Measurements from ENCODE around the gene ANKRD28. TPM values are rescaled to one million over a fixed set of nuclear protein-coding genes. Genes with fewer than 3 reads are reported as not detected.

The ANKRD28 gene
- total and polyA plus RNA-seq, 5 donors = 3.8 to 14.3 (median 9.5) TPM

DNA sequence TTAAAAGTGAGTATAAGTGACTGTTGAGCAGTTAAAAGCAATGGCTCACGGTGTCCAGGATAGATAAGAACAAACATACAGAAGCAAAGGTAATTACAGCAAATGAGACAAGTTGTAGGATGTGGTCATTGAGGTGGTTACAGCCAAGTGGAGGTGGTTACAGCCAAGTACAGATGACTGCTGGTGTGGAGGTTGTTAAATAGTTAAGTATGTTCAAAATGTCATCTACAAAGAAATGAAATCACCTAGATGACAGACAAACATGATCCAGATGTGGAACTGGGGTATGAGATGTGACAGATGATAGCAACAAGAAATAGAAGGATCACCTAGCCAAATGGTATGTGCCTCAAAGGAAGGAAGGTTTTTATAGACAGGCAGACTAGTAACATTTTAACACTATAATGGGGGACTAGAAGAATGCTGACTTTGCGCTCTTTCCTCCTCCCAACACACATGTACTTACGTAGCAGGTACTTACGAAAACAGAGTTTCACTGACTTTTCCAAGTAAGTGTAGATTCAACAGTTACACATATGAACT is 6.8 kb upstream of the ANKRD28 start:
- H3K27me3 ChIP-seq (ENCODE audit: control insufficient read depth, insufficient read depth) = no peaks in the 10 kb centered on the region
- intact Hi-C loops (cut with DNase I) = no loop called here
- no peaks in the 10 kb centered on the region for H3K4me1 ChIP-seq (ENCODE audit: control insufficient read depth, insufficient read depth, low read length)
- DNase-seq (no peak), ATAC-seq (no peak)
- H3K4me3 ChIP-seq (ENCODE audit: low read length) = no peak overlapping the region
- 92% methylated on average over 4 of the region's 4 CpGs for WGBS
- H3K9me3 ChIP-seq (ENCODE audit: control insufficient read depth, low read length) = no peaks in the 10 kb centered on the region
- no peak overlapping the region for H3K27ac ChIP-seq (ENCODE audit: low read length)

DNA sequence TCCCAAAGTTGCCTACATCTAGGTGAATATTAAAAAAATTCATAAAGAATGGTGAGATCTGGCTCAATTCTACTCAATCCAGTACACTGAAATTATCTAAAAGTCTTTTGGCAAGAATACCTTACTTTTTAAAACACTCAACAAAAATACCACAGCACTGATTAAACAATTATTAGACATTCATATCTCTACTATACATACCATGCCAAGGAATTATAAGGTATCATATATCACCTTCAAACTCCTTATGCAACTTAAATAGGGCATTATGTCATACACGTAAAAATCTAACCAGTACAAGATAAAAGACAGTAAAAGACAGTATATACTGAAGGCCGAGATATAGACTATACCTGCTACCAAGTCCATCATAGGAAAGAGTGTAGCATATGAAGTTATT is 6.1 kb upstream of the ANKRD28 start:
- no peaks in the 10 kb centered on the region for H3K27me3 ChIP-seq (ENCODE audit: control insufficient read depth, insufficient read depth)
- no peaks in the 10 kb centered on the region for H3K4me1 ChIP-seq (ENCODE audit: control insufficient read depth, insufficient read depth, low read length)
- 83% methylated on average over 2 of the region's 2 CpGs for WGBS
- H3K4me3 ChIP-seq (ENCODE audit: low read length) = no peak overlapping the region
- H3K9me3 ChIP-seq (ENCODE audit: control insufficient read depth, low read length) = no peaks in the 10 kb centered on the region
- H3K27ac ChIP-seq (ENCODE audit: low read length) = no peak overlapping the region
- no peak for ATAC-seq
- no peak for DNase-seq
- intact Hi-C loops (cut with DNase I) = no loop called here

DNA sequence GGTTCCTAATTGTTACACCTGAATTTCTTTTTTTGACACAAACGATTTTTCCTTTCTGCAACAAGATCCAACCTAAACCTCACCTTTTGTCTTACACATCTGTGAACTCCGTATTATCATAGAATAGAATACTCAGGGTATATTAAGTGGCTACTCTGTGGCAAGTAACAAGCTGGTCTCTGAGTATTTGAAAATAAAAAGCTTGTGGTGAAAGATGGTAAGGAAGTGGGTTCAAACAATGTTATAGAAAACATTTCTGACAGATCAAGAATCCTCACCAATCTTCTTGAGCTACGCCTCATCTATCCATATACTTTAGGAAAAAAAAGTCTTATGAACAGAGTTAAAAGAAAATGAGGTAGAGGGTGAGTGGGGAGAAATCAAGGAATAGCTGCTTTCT is 3.5 kb upstream of the ANKRD28 start:
- no peaks in the 10 kb centered on the region for H3K4me1 ChIP-seq (ENCODE audit: control insufficient read depth, insufficient read depth, low read length)
- H3K9me3 ChIP-seq (ENCODE audit: control insufficient read depth, low read length) = no peaks in the 10 kb centered on the region
- H3K27ac ChIP-seq (ENCODE audit: low read length) = no peak overlapping the region
- DNase-seq (no peak), ATAC-seq (no peak)
- H3K27me3 ChIP-seq (ENCODE audit: control insufficient read depth, insufficient read depth) = no peaks in the 10 kb centered on the region
- no peak overlapping the region for H3K4me3 ChIP-seq (ENCODE audit: low read length)
- intact Hi-C loops (cut with DNase I) = no loop called here
- WGBS = 82% methylated on average over 3 of the region's 3 CpGs

DNA sequence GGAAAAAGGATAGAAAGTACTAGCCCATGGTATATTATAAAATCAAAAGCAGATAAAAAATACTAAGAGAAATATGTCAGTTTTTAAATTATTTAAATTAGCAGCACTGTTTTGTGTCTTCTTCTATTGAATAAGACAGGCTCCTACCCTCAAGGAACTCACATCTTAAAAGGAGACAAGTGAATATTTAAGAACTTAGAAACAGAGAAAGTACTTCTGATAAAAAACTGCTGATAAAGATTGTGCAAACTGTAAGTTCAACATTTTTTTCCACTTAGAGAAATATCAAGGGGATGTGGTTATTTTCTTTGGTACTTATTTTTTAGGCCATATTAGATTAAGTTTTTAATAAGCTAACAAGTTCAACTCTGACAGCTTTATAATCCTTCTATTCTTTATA is 3.0 kb upstream of the ANKRD28 start:
- Histone ChIP-seq H3K27ac (ENCODE audit: low read length) (no peak overlapping the region), H3K9me3 (ENCODE audit: control insufficient read depth, low read length) (no peaks in the 10 kb centered on the region), H3K27me3 (ENCODE audit: control insufficient read depth, insufficient read depth) (no peaks in the 10 kb centered on the region), H3K4me1 (ENCODE audit: control insufficient read depth, insufficient read depth, low read length) (no peaks in the 10 kb centered on the region), H3K4me3 (ENCODE audit: low read length) (no peak overlapping the region)
- DNase-seq = no peak
- intact Hi-C loops (cut with DNase I) = no loop called here
- ATAC-seq = no peak

DNA sequence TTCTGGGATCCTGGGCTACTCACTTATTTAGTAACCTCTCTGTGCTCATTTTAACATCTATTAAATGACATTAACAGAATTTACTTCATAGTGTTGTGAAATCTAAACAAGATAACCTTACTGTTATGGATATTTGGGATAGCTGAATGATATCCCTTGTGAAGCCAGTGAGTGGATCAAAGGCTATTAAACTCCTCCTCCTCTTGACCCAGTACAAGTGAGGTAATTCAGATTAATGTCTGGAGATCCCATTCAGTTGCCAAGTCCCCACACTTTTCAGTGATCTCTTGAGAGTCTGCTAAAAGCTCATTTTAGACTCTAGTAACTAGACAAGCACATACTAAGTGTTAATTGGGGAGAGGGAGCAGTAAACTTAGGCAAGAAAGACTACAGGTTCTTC is 2.5 kb upstream of the ANKRD28 start:
- DNase-seq (no peak), ATAC-seq (peak; percentile 38 to 47)
- no peaks in the 10 kb centered on the region for H3K4me1 ChIP-seq (ENCODE audit: control insufficient read depth, insufficient read depth, low read length)
- no peaks in the 10 kb centered on the region for H3K27me3 ChIP-seq (ENCODE audit: control insufficient read depth, insufficient read depth)
- no peak overlapping the region for H3K27ac ChIP-seq (ENCODE audit: low read length)
- H3K4me3 ChIP-seq (ENCODE audit: low read length) = no peak overlapping the region
- intact Hi-C loops (cut with DNase I) = no loop called here
- no peaks in the 10 kb centered on the region for H3K9me3 ChIP-seq (ENCODE audit: control insufficient read depth, low read length)

DNA sequence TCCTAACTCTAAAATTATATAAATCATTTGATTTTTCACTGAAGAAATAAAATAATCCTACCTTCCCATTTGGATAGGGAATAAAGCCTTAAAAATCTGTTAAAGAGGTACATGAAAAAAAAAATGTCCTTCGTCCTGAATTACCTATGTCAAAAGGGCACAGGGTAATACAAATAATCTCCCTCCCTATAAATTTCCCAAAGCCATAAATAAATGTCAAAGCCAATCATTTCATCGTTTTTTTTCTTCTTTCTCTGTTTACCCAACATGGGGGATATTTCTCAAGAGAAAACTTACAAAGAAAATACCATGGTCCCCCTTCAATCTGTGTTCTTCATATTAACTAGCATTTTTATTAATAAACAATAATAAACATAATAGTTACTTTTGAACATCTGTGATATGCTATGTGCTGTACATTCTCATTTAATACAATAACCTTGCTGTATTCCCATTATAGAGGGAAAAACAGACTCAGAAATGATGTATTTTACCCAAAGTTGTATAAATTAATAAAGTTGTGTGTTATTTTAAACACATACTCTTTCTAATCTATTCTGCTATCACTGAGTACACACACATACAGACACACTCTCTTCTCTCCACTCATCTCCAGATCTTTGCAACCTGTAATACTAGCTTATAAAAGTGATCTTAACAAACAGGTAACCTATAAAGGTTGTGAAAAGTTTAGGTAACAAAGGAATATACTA is 910 bp upstream of the ANKRD28 start:
- Histone ChIP-seq H3K27me3 (ENCODE audit: control insufficient read depth, insufficient read depth) (no peaks in the 10 kb centered on the region), H3K27ac (ENCODE audit: low read length) (no peak overlapping the region), H3K4me3 (ENCODE audit: low read length) (no peak overlapping the region), H3K4me1 (ENCODE audit: control insufficient read depth, insufficient read depth, low read length) (no peaks in the 10 kb centered on the region), H3K9me3 (ENCODE audit: control insufficient read depth, low read length) (no peaks in the 10 kb centered on the region)
- intact Hi-C loops (cut with DNase I) = no loop called here
- no peak for ATAC-seq
- 75% methylated on average over 2 of the region's 2 CpGs for WGBS
- DNase-seq = no peak

DNA sequence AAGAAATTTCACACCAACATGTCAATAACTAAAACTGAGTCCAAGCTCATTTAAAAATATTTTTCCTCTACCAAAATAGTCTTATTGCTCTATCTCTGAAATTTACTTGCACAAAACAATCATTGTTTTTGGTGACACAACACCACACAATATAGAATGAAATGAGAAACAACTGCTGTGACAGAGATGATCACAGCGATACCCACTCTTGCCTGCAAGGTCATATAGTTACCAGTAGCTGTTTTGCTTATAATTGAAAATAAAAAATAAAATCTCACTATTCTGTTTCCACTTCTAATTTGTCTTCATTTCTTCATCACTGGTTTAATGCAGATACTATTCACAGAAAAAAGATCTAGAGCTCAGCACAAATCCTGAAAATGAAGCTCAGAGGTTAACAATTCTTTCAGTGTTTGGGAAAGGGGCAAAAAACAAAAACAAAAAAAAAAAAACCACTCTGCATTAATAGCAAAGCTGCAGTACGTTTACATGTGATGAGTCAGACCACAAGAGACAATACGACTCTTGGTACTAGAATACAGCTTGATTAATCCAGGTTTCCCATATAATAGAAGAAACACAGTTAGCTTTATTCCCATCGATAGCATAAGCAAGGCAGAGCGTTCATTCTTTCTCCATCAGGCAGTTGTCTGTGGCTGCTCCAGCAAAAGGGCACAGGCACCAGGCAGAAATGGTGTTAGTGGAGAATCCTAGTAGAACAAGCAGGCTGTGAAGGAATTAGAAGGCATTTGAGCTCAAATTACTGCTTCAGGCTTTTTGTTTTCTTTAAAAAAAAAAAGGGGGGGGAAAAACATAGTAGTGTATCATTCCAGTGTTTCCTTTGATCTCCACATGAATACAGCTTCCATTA is 773 bp downstream of the ANKRD28 start:
- Histone ChIP-seq H3K9me3 (ENCODE audit: control insufficient read depth, low read length) (no peaks in the 10 kb centered on the region), H3K27ac (ENCODE audit: low read length) (peak overlapping the region; percentile 77), H3K4me3 (ENCODE audit: low read length) (peak overlapping the region; percentile 34), H3K27me3 (ENCODE audit: control insufficient read depth, insufficient read depth) (no peaks in the 10 kb centered on the region), H3K4me1 (ENCODE audit: control insufficient read depth, insufficient read depth, low read length) (no peaks in the 10 kb centered on the region)
- 28% methylated on average over 5 of the region's 5 CpGs for WGBS
- DNase-seq (no peak), ATAC-seq (peak; percentile 33 to 38)
- intact Hi-C loops (cut with DNase I) = no loop called here

DNA sequence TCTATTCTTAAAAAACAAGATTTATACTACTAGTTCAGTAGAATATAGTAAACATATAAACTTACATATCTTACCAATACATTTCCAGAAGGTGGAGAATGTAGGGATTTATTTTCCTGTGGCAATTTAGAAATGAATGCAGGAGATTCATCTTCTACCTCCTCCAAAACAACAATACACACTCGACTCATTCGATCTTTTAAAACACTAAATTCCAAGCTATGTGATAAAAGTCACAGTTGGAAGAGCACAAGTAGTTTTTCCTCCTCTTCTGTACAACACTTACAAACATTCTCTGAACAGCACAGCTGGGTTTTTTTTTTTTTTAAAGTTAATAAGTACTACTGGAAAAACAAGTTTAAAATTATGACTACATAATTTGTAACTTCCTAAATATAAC is 1.4 kb downstream of the ANKRD28 start:
- no peak for ATAC-seq
- Histone ChIP-seq H3K9me3 (ENCODE audit: control insufficient read depth, low read length) (no peaks in the 10 kb centered on the region), H3K4me1 (ENCODE audit: control insufficient read depth, insufficient read depth, low read length) (no peaks in the 10 kb centered on the region), H3K4me3 (ENCODE audit: low read length) (peak overlapping the region; percentile 32), H3K27me3 (ENCODE audit: control insufficient read depth, insufficient read depth) (no peaks in the 10 kb centered on the region), H3K27ac (ENCODE audit: low read length) (no peak overlapping the region)
- WGBS = 42% methylated on average over 2 of the region's 2 CpGs
- intact Hi-C loops (cut with DNase I) = no loop called here
- no peak for DNase-seq

DNA sequence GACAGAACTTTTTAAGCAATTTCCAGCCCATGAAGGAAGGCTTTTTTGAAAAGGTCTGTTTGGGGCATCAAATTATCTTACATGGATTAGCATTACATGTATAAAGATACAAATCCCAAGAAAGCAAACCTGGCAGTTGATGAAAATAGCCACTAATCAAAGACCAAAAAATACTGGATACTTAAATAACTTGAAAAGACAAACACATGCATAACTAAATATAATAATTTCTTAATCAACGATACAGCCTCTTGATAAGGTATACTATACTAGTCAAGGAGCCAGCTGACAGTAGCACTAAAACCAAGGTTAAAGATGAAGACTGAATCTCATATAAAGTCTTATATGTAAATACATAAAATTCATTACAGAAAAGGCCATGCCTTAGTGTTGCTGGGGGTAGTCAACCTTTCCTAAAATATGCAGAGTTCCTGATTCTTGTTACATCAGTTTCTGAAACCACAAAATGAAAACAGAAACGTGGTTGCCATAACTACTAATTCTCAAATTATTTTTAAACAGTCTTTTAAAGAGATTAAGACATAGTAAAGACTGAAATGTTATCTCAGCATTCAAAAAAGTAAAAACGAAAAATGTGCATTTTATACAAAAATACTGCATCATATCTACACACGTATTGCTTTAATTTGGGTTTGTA is 2.0 kb downstream of the ANKRD28 start:
- intact Hi-C loops (cut with DNase I) = no loop called here
- H3K27me3 ChIP-seq (ENCODE audit: control insufficient read depth, insufficient read depth) = no peaks in the 10 kb centered on the region
- H3K9me3 ChIP-seq (ENCODE audit: control insufficient read depth, low read length) = no peaks in the 10 kb centered on the region
- 45% methylated on average over 4 of the region's 4 CpGs for WGBS
- no peak overlapping the region for H3K27ac ChIP-seq (ENCODE audit: low read length)
- no peak for ATAC-seq
- H3K4me1 ChIP-seq (ENCODE audit: control insufficient read depth, insufficient read depth, low read length) = no peaks in the 10 kb centered on the region
- DNase-seq = no peak
- H3K4me3 ChIP-seq (ENCODE audit: low read length) = peak overlapping the region; percentile 28

DNA sequence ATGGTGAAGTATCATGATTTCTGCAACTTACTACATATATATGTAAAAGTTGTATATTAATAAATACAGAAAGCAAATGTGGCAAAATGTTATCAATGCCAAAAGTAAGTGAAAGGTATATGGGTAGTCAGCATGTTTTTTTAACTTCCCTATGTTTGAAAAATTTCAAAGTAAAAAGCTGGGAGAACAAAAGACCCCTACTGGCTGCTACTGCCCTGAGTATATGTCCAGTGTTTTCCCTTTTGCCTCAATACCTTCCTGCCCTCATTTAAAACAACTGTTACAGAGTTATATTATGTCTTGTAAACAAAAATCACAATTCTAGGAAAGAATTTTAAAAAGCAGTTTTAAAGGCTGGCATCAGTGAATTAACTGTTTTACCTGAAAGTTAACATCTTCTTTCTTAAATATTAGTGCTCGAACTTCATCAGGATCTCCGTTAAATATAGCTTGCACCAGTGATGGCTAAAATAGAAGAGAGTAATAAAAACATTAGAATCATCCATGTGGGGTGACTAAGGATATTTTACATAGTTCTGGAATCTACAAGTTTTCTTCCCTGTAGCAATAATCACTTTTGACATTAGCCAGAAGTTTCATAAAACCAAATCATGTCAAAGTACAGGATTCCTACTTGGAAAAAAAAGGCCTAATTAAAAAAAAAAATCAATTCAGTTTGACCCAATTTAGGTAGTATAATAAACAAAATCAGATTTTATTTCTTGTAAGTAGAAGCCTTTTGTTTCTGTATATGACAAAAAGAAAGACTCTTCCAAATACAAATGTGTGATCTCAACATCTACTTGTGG is 2.7 kb downstream of the ANKRD28 start:
- 74% methylated on average over 2 of the region's 2 CpGs for WGBS
- Histone ChIP-seq H3K4me3 (ENCODE audit: low read length) (peak overlapping the region; percentile 28), H3K27ac (ENCODE audit: low read length) (no peak overlapping the region), H3K27me3 (ENCODE audit: control insufficient read depth, insufficient read depth) (no peaks in the 10 kb centered on the region), H3K4me1 (ENCODE audit: control insufficient read depth, insufficient read depth, low read length) (no peaks in the 10 kb centered on the region), H3K9me3 (ENCODE audit: control insufficient read depth, low read length) (no peaks in the 10 kb centered on the region)
- DNase-seq (no peak), ATAC-seq (no peak)
- intact Hi-C loops (cut with DNase I) = no loop called here

Measured in right cardiac atrium (tissue), 5 donors.